Endothelial cell of umbilical vein (primary cell): ENCODE data around the gene FGR. TPM values are rescaled to one million over a fixed set of nuclear protein-coding genes. Genes with fewer than 3 reads are reported as not detected.

ENCODE experiments used
- BruUV-seq: library from RNA; stranded (reverse); fragments of 400-500 nt; replicated peaks from 2 replicates; lab custom pipeline; 2021; lab: Mats Ljungman, UMichigan
- CTCF ChIA-PET: fragments of 300-600, 350-600 bp; sonication (Branson Sonifier 250); formaldehyde crosslinking; loops from one replicate; lab custom pipeline; 2021; ENCODE audit warnings: antibody characterized with exemption, inconsistent platforms; lab: Charles Lee
- POLR2A ChIA-PET: fragments of 300-600, 350-600 bp; sonication (Branson Sonifier 250); formaldehyde crosslinking; loops from one replicate; lab custom pipeline; 2021; ENCODE audit warnings: antibody characterized with exemption, inconsistent platforms; lab: Charles Lee
- DNase-seq: peaks from one replicate; pipeline ENCODE4 v3.0.0-alpha.2; 2011; ENCODE audit warnings: low read depth, low spot score
- FAIRE-seq: peaks from 2 replicates; lab custom pipeline; 2011; peaks lifted over from hg19 to GRCh38; lab: Jason Lieb, UNC
- H2AFZ ChIP-seq: 2 replicates; pipeline ENCODE4 v1.6.0; 2012; ENCODE audit warnings: low read depth, low read length, control low read depth, inconsistent platforms
- H3K27ac ChIP-seq: 2 replicates; pipeline ENCODE4 v1.5.1; 2011; ENCODE audit warnings: low read depth, mild to moderate bottlenecking, control low read depth, low read length, moderate library complexity; ENCODE audit not compliant: insufficient read depth
- H3K27me3 ChIP-seq, 2 experiments: 2 replicates each; pipeline versions ENCODE4 v1.6.0 to v1.6.1; 2011; ENCODE audit warnings: low read length in 2 of 2, mixed read lengths in 1 of 2; ENCODE audit not compliant: control insufficient read depth in 2 of 2, insufficient read depth in 2 of 2
- H3K36me3 ChIP-seq, 2 experiments: 2 replicates in 1 of 2; 3 replicates in 1 of 2; pipeline ENCODE4 v1.5.1; 2011; ENCODE audit warnings: low read length in 2 of 2, mild to moderate bottlenecking in 1 of 2, moderate library complexity in 1 of 2; ENCODE audit not compliant: control insufficient read depth in 2 of 2, insufficient read depth in 2 of 2; ENCODE audit errors: extremely low read depth in 1 of 2
- H3K4me1 ChIP-seq: 3 replicates; pipeline ENCODE4 v1.5.1; 2011; ENCODE audit warnings: mild to moderate bottlenecking, low read length; ENCODE audit not compliant: control insufficient read depth, insufficient read depth; ENCODE audit errors: extremely low read depth
- H3K4me2 ChIP-seq: 2 replicates; pipeline ENCODE4 v1.6.1; 2011; ENCODE audit warnings: low read length, control low read depth, mixed read lengths; ENCODE audit not compliant: insufficient read depth
- H3K4me3 ChIP-seq, 3 experiments: fragments of 200-600 bp in 1 of 3; sonication (generic), shearing (Covaris generic) in 1 of 3; replicated peaks in 1 of 3; 2 replicates each; pipeline ENCODE4 v1.5.1; 2011 to 2016; ENCODE audit warnings: control low read depth in 3 of 3, low read length in 3 of 3, mild to moderate bottlenecking in 2 of 3, inconsistent platforms in 1 of 3, low read depth in 1 of 3, moderate library complexity in 1 of 3; ENCODE audit not compliant: insufficient read depth in 1 of 3
- H3K79me2 ChIP-seq: 2 replicates; pipeline ENCODE4 v1.6.0; 2012; ENCODE audit warnings: low read length, inconsistent platforms; ENCODE audit not compliant: control insufficient read depth, insufficient read depth
- H3K9ac ChIP-seq: replicated peaks from 2 replicates; pipeline ENCODE3; 2011; ENCODE audit warnings: low read length, control low read depth; ENCODE audit not compliant: insufficient read depth; ENCODE audit errors: extremely low read depth
- H3K9me1 ChIP-seq: replicated peaks from 3 replicates; pipeline ENCODE4 v1.6.0; 2011; ENCODE audit warnings: mild to moderate bottlenecking, low read length; ENCODE audit not compliant: control insufficient read depth, insufficient read depth; ENCODE audit errors: extremely low read depth
- H3K9me3 ChIP-seq: replicated peaks from 2 replicates; pipeline ENCODE4 v1.5.1; 2012; ENCODE audit warnings: low read length, inconsistent platforms; ENCODE audit not compliant: control insufficient read depth, insufficient read depth
- H4K20me1 ChIP-seq: replicated peaks from 2 replicates; pipeline ENCODE3; 2011; ENCODE audit warnings: mild to moderate bottlenecking, low read length; ENCODE audit not compliant: control insufficient read depth, insufficient read depth; ENCODE audit errors: extremely low read depth
- CTCF ChIP-seq, 2 donors: IDR thresholded peaks; 1 replicate in 1 of 2; 2 replicates in 1 of 2; pipeline ENCODE4 v1.5.1; 2011; ENCODE audit warnings: low read length in 2 of 2, mild to moderate bottlenecking in 2 of 2, moderate library complexity in 2 of 2, control low read depth in 1 of 2, inconsistent platforms in 1 of 2, low read depth in 1 of 2; ENCODE audit not compliant: insufficient read depth in 1 of 2; ENCODE audit errors: extremely low read depth in 1 of 2
- EZH2 ChIP-seq: IDR thresholded peaks from 2 replicates; pipeline ENCODE4 v1.6.1; 2012; ENCODE audit warnings: borderline replicate concordance, low read depth, mild to moderate bottlenecking, moderate library complexity, low read length, inconsistent platforms; ENCODE audit not compliant: severe bottlenecking
- FOS ChIP-seq: IDR thresholded peaks from 2 replicates; pipeline ENCODE4 v1.6.1; 2011; ENCODE audit warnings: mild to moderate bottlenecking, low read length, moderate library complexity, borderline replicate concordance; ENCODE audit not compliant: insufficient read depth
- GATA2 ChIP-seq: IDR thresholded peaks from 2 replicates; pipeline ENCODE4 v1.7.0; 2011; ENCODE audit warnings: low read depth, mild to moderate bottlenecking, moderate library complexity, mixed read lengths, low read length; ENCODE audit not compliant: insufficient read length, insufficient read depth
- JUN ChIP-seq: IDR thresholded peaks from 2 replicates; pipeline ENCODE4 v1.6.1; 2011; ENCODE audit warnings: borderline replicate concordance, low read depth; ENCODE audit not compliant: insufficient read length, insufficient read depth
- MAX ChIP-seq: IDR thresholded peaks from 2 replicates; pipeline ENCODE4 v1.6.1; 2011; ENCODE audit not compliant: insufficient read depth, insufficient read length
- MYC ChIP-seq: IDR thresholded peaks from one replicate; pipeline ENCODE4 v1.6.1; 2011; ENCODE audit warnings: mild to moderate bottlenecking, low read depth, low read length
- POLR2A ChIP-seq: IDR thresholded peaks from 2 replicates; pipeline ENCODE4 v1.6.1; 2012; ENCODE audit warnings: low read depth, mild to moderate bottlenecking, control low read depth, low read length
- POLR2AphosphoS5 ChIP-seq: IDR thresholded peaks from 2 replicates; pipeline ENCODE4 v1.6.1; 2012; ENCODE audit warnings: low read depth, mild to moderate bottlenecking, control low read depth, low read length, moderate library complexity; ENCODE audit not compliant: insufficient read depth
- dilution Hi-C: fragments of 300-500 bp; cut with MboI; formaldehyde crosslinking; loops from one replicate; pipeline ENCODE4 v1.15.0; 2019; ENCODE audit warnings: low sequenced_read_pairs; ENCODE audit not compliant: extremely low pct_ligation_motif_present
- intact Hi-C: fragments of 100-400 bp; cut with micrococcal nuclease; formaldehyde crosslinking; loops from one replicate; pipeline ENCODE4 v1.10.0; 2022
- polyA plus RNA-seq, 4 experiments: library from polyadenylated mRNA; depleted of rRNA in 3 of 4; stranded (reverse) in 3 of 4; unstranded in 1 of 4; fragments of >200 nt; gene quantifications; 2 replicates each; pipeline versions ENCODE4 v1.2.1 to v1.2.3, GENCODE V29; 2011 to 2012; ENCODE audit warnings: missing spikeins in 1 of 4
- total RNA-seq: library from RNA; stranded (reverse); gene quantifications from 2 replicates; pipeline ENCODE4 v1.2.3, GENCODE V29; 2021

FGR gene
- total and polyA plus RNA-seq, 2 donors (not counting 3 experiments of a cell fraction or from before 2014, with no cell fraction given) = 0.18 TPM; not detected in 1

- FAIRE-seq = no peak
- CTCF ChIA-PET = interaction anchor here (0.9 to 8.6 kb wide), 18 partner anchors 10 to 366 kb away, joined by 3 to 306 read pairs (median 9); partner anchors contain the start of genes AHDC1, FAM76A, IFI6 and STX12
- POLR2A ChIA-PET = no interaction called here
These were observed 27.3 kb upstream of the FGR start for GRCh38 chr1:27662261-27662660.

GRCh38 chr1:27661412-27662075 lies 26.6 kb upstream of the FGR start:
- POLR2A ChIA-PET = no interaction called here
- Histone ChIP-seq H3K79me2 (no peaks in the 10 kb centered on the region), H3K4me2 (no peak overlapping the region), H3K9ac (no peak overlapping the region), H3K4me3 (no peak overlapping the region), H3K27me3 (no peaks in the 10 kb centered on the region), H3K9me3 (no peaks in the 10 kb centered on the region), H2AFZ (no peak overlapping the region), H3K36me3 (no peaks in the 10 kb centered on the region), H3K9me1 (no peaks in the 10 kb centered on the region), H4K20me1 (no peaks in the 10 kb centered on the region), H3K27ac (no peak overlapping the region), H3K4me1 (peaks cover 14% of the 10 kb centered on the region)
- intact Hi-C loops = loop anchor here (5.0 kb wide), 1 partner anchor 359 kb away; no protein-coding TSS in a partner anchor
- no TSS peak for BruUV-seq
- DNase-seq (no peak), FAIRE-seq (no peak)
- CTCF ChIA-PET = interaction anchor here (1.1 to 8.6 kb wide), 7 partner anchors 8 to 365 kb away, joined by 3 to 306 read pairs (median 9); partner anchors contain the start of genes AHDC1 and IFI6
- dilution Hi-C loops = no loop called here
- no peak for TF ChIP-seq JUN
- TF ChIP-seq GATA2 = no peak
- TF ChIP-seq FOS = no peak
- TF ChIP-seq EZH2 = no peak
- TF ChIP-seq MYC = no peak
- TF ChIP-seq POLR2A = no peak
- TF ChIP-seq CTCF (IDR thresholded peaks at IDR 0.05; ENCODE audit: extremely low read depth in 1 of 2, insufficient read depth in 1 of 2, low read depth in 1 of 2, low read length in 2 of 2) = no peak
- no peak for TF ChIP-seq MAX
- no peak for TF ChIP-seq POLR2AphosphoS5

More at GRCh38 chr1:27662261-27662660, 27.3 kb upstream of the FGR start:
- no peak for DNase-seq
- Histone ChIP-seq H3K27ac (no peak overlapping the region), H3K79me2 (no peaks in the 10 kb centered on the region), H3K9me3 (no peaks in the 10 kb centered on the region), H3K4me3 (no peak overlapping the region), H3K4me1 (peaks cover 14% of the 10 kb centered on the region), H3K9me1 (no peaks in the 10 kb centered on the region), H4K20me1 (no peaks in the 10 kb centered on the region), H2AFZ (peak overlapping the region; percentile 66), H3K4me2 (no peak overlapping the region), H3K36me3 (no peaks in the 10 kb centered on the region), H3K9ac (no peak overlapping the region), H3K27me3 (no peaks in the 10 kb centered on the region)
- no TSS peak for BruUV-seq
- dilution Hi-C loops (no loop called here), intact Hi-C loops (loop anchor here (5.0 kb wide), 1 partner anchor 360 kb away; no protein-coding TSS in a partner anchor)
- TF ChIP-seq GATA2 = no peak
